Smooth muscle cell (in vitro differentiated cells): ENCODE data around the gene HCLS1. TPM values are rescaled to one million over a fixed set of nuclear protein-coding genes. Genes with fewer than 3 reads are reported as not detected.

Experiments
- DNase-seq: peaks from one replicate; lab custom pipeline; 2025; ENCODE audit not compliant: unreplicated experiment; lab: John Stamatoyannopoulos, UW
- H2AFZ ChIP-seq: fragments of 200-600 bp; sonication (generic); 2 replicates; pipeline ENCODE4 v1.6.0; 2016; ENCODE audit warnings: antibody characterized with exemption, low read depth, mild to moderate bottlenecking
- H3F3A ChIP-seq: fragments of 200-600 bp; sonication (generic); 2 replicates; pipeline ENCODE4 v1.6.0; 2017; ENCODE audit warnings: antibody characterized with exemption, low read depth
- H3K27ac ChIP-seq: fragments of 200-600 bp; sonication (generic); 2 replicates; pipeline ENCODE4 v1.5.1; 2016; ENCODE audit warnings: low read depth, mild to moderate bottlenecking
- H3K27me3 ChIP-seq: fragments of 200-600 bp; sonication (generic); 2 replicates; pipeline ENCODE4 v1.6.1; 2016; ENCODE audit warnings: low read depth, mild to moderate bottlenecking
- H3K36me3 ChIP-seq: fragments of 200-600 bp; sonication (generic); 2 replicates; pipeline ENCODE4 v1.5.1; 2016; ENCODE audit warnings: low read depth
- H3K4me1 ChIP-seq: fragments of 200-600 bp; sonication (generic); 2 replicates; pipeline ENCODE4 v1.5.1; 2016; ENCODE audit warnings: low read depth
- H3K4me2 ChIP-seq: fragments of 200-600 bp; sonication (generic); 2 replicates; pipeline ENCODE4 v1.6.0; 2016; ENCODE audit warnings: mild to moderate bottlenecking
- H3K4me3 ChIP-seq: fragments of 200-600 bp; sonication (generic); 2 replicates; pipeline ENCODE4 v1.5.1; 2016; ENCODE audit warnings: mild to moderate bottlenecking
- H3K79me2 ChIP-seq: fragments of 200-600 bp; sonication (generic); 2 replicates; pipeline ENCODE4 v1.6.0; 2016; ENCODE audit warnings: low read depth, mild to moderate bottlenecking
- H3K9ac ChIP-seq: fragments of 200-600 bp; sonication (generic); 2 replicates; pipeline ENCODE4 v1.6.0; 2016; ENCODE audit warnings: low read depth
- H3K9me3 ChIP-seq: fragments of 200-600 bp; sonication (generic); replicated peaks from 2 replicates; pipeline ENCODE4 v1.5.1; 2016; ENCODE audit warnings: low read depth
- H4K20me1 ChIP-seq: fragments of 200-600 bp; sonication (generic); 2 replicates; pipeline ENCODE4 v1.6.0; 2016; ENCODE audit warnings: low read depth
- CTCF ChIP-seq: fragments of 200-600 bp; sonication (generic); IDR thresholded peaks from 2 replicates; pipeline ENCODE4 v1.5.1; 2017; ENCODE audit warnings: borderline replicate concordance, mild to moderate bottlenecking, antibody characterized with exemption; ENCODE audit not compliant: insufficient read depth, poor library complexity, severe bottlenecking
- WGBS: methylation state at CpG from one replicate; pipeline ENCODE4 v1.1.7; 2016; ENCODE audit warnings: low lambda C conversion rate; 5-methylcytosine and 5-hydroxymethylcytosine counted together
- polyA plus RNA-seq: library from polyadenylated mRNA; unstranded; fragments of >200 nt; fragmentation: Nextera tagmentation; extraction: Ambion mirVana; gene quantifications from 2 replicates; pipeline ENCODE4 v1.2.1, GENCODE V29; 2016
- total RNA-seq: library from RNA; depleted of rRNA; stranded (reverse); fragments of >200 nt; gene quantifications from 2 replicates; pipeline ENCODE4 v1.2.3, GENCODE V29; 2014

The HCLS1 gene
- total and polyA plus RNA-seq, 2 experiments from 2014 or later = 2.7 to 3.5 TPM

GRCh38 chr3:121659586-121659985 lies 1.1 kb downstream of the HCLS1 start:
- no peaks in the 10 kb centered on the region for H3K79me2 ChIP-seq
- H3K36me3 ChIP-seq = peaks cover 5% of the 10 kb centered on the region
- H4K20me1 ChIP-seq = no peaks in the 10 kb centered on the region
- H3K4me1 ChIP-seq = no peaks in the 10 kb centered on the region
- H3K27me3 ChIP-seq = no peaks in the 10 kb centered on the region
- WGBS = 93% methylated on average over 3 of the region's 3 CpGs
- H3F3A ChIP-seq = peaks cover 20% of the 10 kb centered on the region
- no peak overlapping the region for H3K4me2 ChIP-seq
- H2AFZ ChIP-seq = no peak overlapping the region
- H3K9me3 ChIP-seq = no peaks in the 10 kb centered on the region
- H3K9ac ChIP-seq = no peak overlapping the region
- H3K27ac ChIP-seq = no peak overlapping the region
- TF ChIP-seq CTCF = no peak
- H3K4me3 ChIP-seq = no peak overlapping the region
- no peak for DNase-seq

- Histone ChIP-seq H3K4me1 (no peaks in the 10 kb centered on the region), H3K4me3 (no peak overlapping the region), H3K4me2 (no peak overlapping the region), H3F3A (peaks cover 12% of the 10 kb centered on the region), H2AFZ (no peak overlapping the region), H3K9me3 (no peaks in the 10 kb centered on the region), H3K9ac (no peak overlapping the region), H3K79me2 (no peaks in the 10 kb centered on the region), H4K20me1 (no peaks in the 10 kb centered on the region), H3K27ac (no peak overlapping the region), H3K27me3 (no peaks in the 10 kb centered on the region), H3K36me3 (no peaks in the 10 kb centered on the region)
- no peak for TF ChIP-seq CTCF
- WGBS = 96% methylated on average over 6 of the region's 6 CpGs
- DNase-seq = no peak
Observed at GRCh38 chr3:121658716-121659435, 1.8 kb downstream of the HCLS1 start.

- no peaks in the 10 kb centered on the region for H3K36me3 ChIP-seq
- H3K4me3 ChIP-seq = no peak overlapping the region
- no peak overlapping the region for H3K27ac ChIP-seq
- WGBS = 89% methylated on average over 6 of the region's 6 CpGs
- H4K20me1 ChIP-seq = no peaks in the 10 kb centered on the region
- DNase-seq = no peak
- no peaks in the 10 kb centered on the region for H3K79me2 ChIP-seq
- H3K9ac ChIP-seq = no peak overlapping the region
- H2AFZ ChIP-seq = no peak overlapping the region
- H3F3A ChIP-seq = no peaks in the 10 kb centered on the region
- H3K27me3 ChIP-seq = no peaks in the 10 kb centered on the region
- no peaks in the 10 kb centered on the region for H3K9me3 ChIP-seq
- H3K4me2 ChIP-seq = no peak overlapping the region
- H3K4me1 ChIP-seq = no peaks in the 10 kb centered on the region
- TF ChIP-seq CTCF = no peak
Observed at GRCh38 chr3:121654493-121655385, 6.0 kb downstream of the HCLS1 start.
